ENCODE results near the gene HDAC4.

Gene HDAC4

GRCh38 chr2:239365782-239366435, 34.9 kb downstream of the HDAC4 start:
- in situ Hi-C loops (cut with MboI; ENCODE audit: low pct_unique_long_range_greater_than_20kb, low sequenced_read_pairs, unreplicated experiment): no loop called here
- TF ChIP-seq CTCF (IDR thresholded peaks at IDR 0.05; ENCODE audit: extremely low read depth, insufficient read depth, missing control alignments): no peak
- no peak for DNase-seq (ENCODE audit: low spot score)

GRCh38 chr2:239365071-239365781, 35.6 kb downstream of the HDAC4 start:
- DNase-seq (ENCODE audit: low spot score): no peak
- in situ Hi-C loops (cut with MboI; ENCODE audit: low pct_unique_long_range_greater_than_20kb, low sequenced_read_pairs, unreplicated experiment): no loop called here
- no peak for TF ChIP-seq CTCF (IDR thresholded peaks at IDR 0.05; ENCODE audit: extremely low read depth, insufficient read depth, missing control alignments)

- DNase-seq (ENCODE audit: low spot score): no peak
- in situ Hi-C loops (cut with MboI; ENCODE audit: low pct_unique_long_range_greater_than_20kb, low sequenced_read_pairs, unreplicated experiment): no loop called here
- no peak for TF ChIP-seq CTCF (IDR thresholded peaks at IDR 0.05; ENCODE audit: extremely low read depth, insufficient read depth, missing control alignments)
These were observed 36.7 kb downstream of the HDAC4 start for GRCh38 chr2:239363946-239364637.

- in situ Hi-C loops (cut with MboI; ENCODE audit: low pct_unique_long_range_greater_than_20kb, low sequenced_read_pairs, unreplicated experiment): no loop called here
- TF ChIP-seq CTCF (IDR thresholded peaks at IDR 0.05; ENCODE audit: extremely low read depth, insufficient read depth, missing control alignments): no peak
- DNase-seq (ENCODE audit: low spot score): no peak
These were observed 38.3 kb downstream of the HDAC4 start for GRCh38 chr2:239362507-239362906.

- no peak for DNase-seq (ENCODE audit: low spot score)
- in situ Hi-C loops (cut with MboI; ENCODE audit: low pct_unique_long_range_greater_than_20kb, low sequenced_read_pairs, unreplicated experiment): no loop called here
- no peak for TF ChIP-seq CTCF (IDR thresholded peaks at IDR 0.05; ENCODE audit: extremely low read depth, insufficient read depth, missing control alignments)
These were observed 39.5 kb downstream of the HDAC4 start for GRCh38 chr2:239361311-239361642.

- TF ChIP-seq CTCF (IDR thresholded peaks at IDR 0.05; ENCODE audit: extremely low read depth, insufficient read depth, missing control alignments): no peak
- in situ Hi-C loops (cut with MboI; ENCODE audit: low pct_unique_long_range_greater_than_20kb, low sequenced_read_pairs, unreplicated experiment): no loop called here
- no peak for DNase-seq (ENCODE audit: low spot score)
These were observed 40.2 kb downstream of the HDAC4 start for GRCh38 chr2:239360421-239361310.

Data from GM13977 (cell line).